Measurements from ENCODE around the gene CDKAL1. TPM values are rescaled to one million over a fixed set of nuclear protein-coding genes. Genes with fewer than 3 reads are reported as not detected.

CDKAL1 gene
- total RNA-seq, 2 experiments from 2014 or later: 23.5 to 26.9 TPM

- CTCF ChIA-PET: no interaction called here
Measured at GRCh38 chr6:20996099-20996498, 461.8 kb downstream of the CDKAL1 start.

GRCh38 chr6:20997143-20997769, 463.0 kb downstream of the CDKAL1 start:
- H3K4me1 Mint-ChIP-seq: no peaks in the 10 kb centered on the region
- no peaks in the 10 kb centered on the region for H3K27me3 Mint-ChIP-seq
- H3K4me3 Mint-ChIP-seq: no peak overlapping the region
- no peak for DNase-seq
- peaks cover 18% of the 10 kb centered on the region for H3K36me3 Mint-ChIP-seq (ENCODE audit: low read depth)
- POLR2A ChIA-PET: no interaction called here
- no peaks in the 10 kb centered on the region for H3K9me3 Mint-ChIP-seq
- no peak overlapping the region for H3K27ac Mint-ChIP-seq
- CTCF ChIA-PET: interaction anchor here (0.6 kb wide), 1 partner anchor 1008 kb away, joined by 4 read pairs; no protein-coding TSS in a partner anchor

More at GRCh38 chr6:20996099-20996498, 461.8 kb downstream of the CDKAL1 start:
- H3K9me3 Mint-ChIP-seq: no peaks in the 10 kb centered on the region
- H3K27ac Mint-ChIP-seq: no peak overlapping the region
- POLR2A ChIA-PET: no interaction called here
- no peaks in the 10 kb centered on the region for H3K4me1 Mint-ChIP-seq
- H3K4me3 Mint-ChIP-seq: no peak overlapping the region
- peaks cover 9% of the 10 kb centered on the region for H3K36me3 Mint-ChIP-seq (ENCODE audit: low read depth)
- no peaks in the 10 kb centered on the region for H3K27me3 Mint-ChIP-seq
- DNase-seq: no peak

- ChIA-PET POLR2A (no interaction called here), CTCF (no interaction called here)
- Mint-ChIP-seq H3K27me3 (no peaks in the 10 kb centered on the region), H3K4me3 (no peak overlapping the region), H3K27ac (no peak overlapping the region), H3K4me1 (no peaks in the 10 kb centered on the region), H3K36me3 (ENCODE audit: low read depth) (peaks cover 19% of the 10 kb centered on the region), H3K9me3 (no peaks in the 10 kb centered on the region)
- no peak for DNase-seq
Measured at GRCh38 chr6:20997770-20998147, 463.5 kb downstream of the CDKAL1 start.

GRCh38 chr6:20998748-20999448, 464.6 kb downstream of the CDKAL1 start:
- no peak for DNase-seq
- H3K9me3 Mint-ChIP-seq: no peaks in the 10 kb centered on the region
- H3K27me3 Mint-ChIP-seq: no peaks in the 10 kb centered on the region
- H3K4me3 Mint-ChIP-seq: no peak overlapping the region
- ChIA-PET POLR2A (no interaction called here), CTCF (no interaction called here)
- H3K4me1 Mint-ChIP-seq: no peaks in the 10 kb centered on the region
- peaks cover 23% of the 10 kb centered on the region for H3K36me3 Mint-ChIP-seq (ENCODE audit: low read depth)
- no peak overlapping the region for H3K27ac Mint-ChIP-seq

GRCh38 chr6:21000331-21000801, 466.1 kb downstream of the CDKAL1 start:
- Mint-ChIP-seq H3K27ac (no peak overlapping the region), H3K4me1 (no peaks in the 10 kb centered on the region), H3K27me3 (no peaks in the 10 kb centered on the region), H3K36me3 (ENCODE audit: low read depth) (peaks cover 23% of the 10 kb centered on the region), H3K4me3 (no peak overlapping the region), H3K9me3 (no peaks in the 10 kb centered on the region)
- ChIA-PET CTCF (no interaction called here), POLR2A (no interaction called here)
- DNase-seq: no peak

GRCh38 chr6:21001736-21002135, 467.5 kb downstream of the CDKAL1 start:
- ChIA-PET CTCF (no interaction called here), POLR2A (no interaction called here)
- H3K4me3 Mint-ChIP-seq: no peak overlapping the region
- H3K27ac Mint-ChIP-seq: no peak overlapping the region
- H3K36me3 Mint-ChIP-seq (ENCODE audit: low read depth): peaks cover 23% of the 10 kb centered on the region
- DNase-seq: no peak
- no peaks in the 10 kb centered on the region for H3K4me1 Mint-ChIP-seq
- H3K9me3 Mint-ChIP-seq: no peaks in the 10 kb centered on the region
- H3K27me3 Mint-ChIP-seq: no peaks in the 10 kb centered on the region

GRCh38 chr6:21003780-21004541, 469.7 kb downstream of the CDKAL1 start:
- ChIA-PET CTCF (no interaction called here), POLR2A (no interaction called here)
- peaks cover 23% of the 10 kb centered on the region for H3K36me3 Mint-ChIP-seq (ENCODE audit: low read depth)

GRCh38 chr6:21005816-21006570, 471.7 kb downstream of the CDKAL1 start:
- CTCF ChIA-PET: no interaction called here
- Mint-ChIP-seq H3K27me3 (no peaks in the 10 kb centered on the region), H3K4me1 (no peaks in the 10 kb centered on the region), H3K4me3 (no peak overlapping the region), H3K9me3 (peaks cover 3% of the 10 kb centered on the region), H3K27ac (no peak overlapping the region), H3K36me3 (ENCODE audit: low read depth) (peaks cover 16% of the 10 kb centered on the region)
- POLR2A ChIA-PET: no interaction called here
- DNase-seq: no peak

More at GRCh38 chr6:21003780-21004541, 469.7 kb downstream of the CDKAL1 start:
- Mint-ChIP-seq H3K4me1 (no peaks in the 10 kb centered on the region), H3K9me3 (peaks cover 3% of the 10 kb centered on the region), H3K27me3 (no peaks in the 10 kb centered on the region), H3K27ac (no peak overlapping the region), H3K4me3 (no peak overlapping the region)
- no peak for DNase-seq

GRCh38 chr6:21019614-21020013, 485.4 kb downstream of the CDKAL1 start:
- Mint-ChIP-seq H3K4me1 (no peaks in the 10 kb centered on the region), H3K9me3 (peaks cover 6% of the 10 kb centered on the region), H3K36me3 (ENCODE audit: low read depth) (peaks cover 11% of the 10 kb centered on the region), H3K4me3 (no peak overlapping the region), H3K27me3 (no peaks in the 10 kb centered on the region), H3K27ac (no peak overlapping the region)
- ChIA-PET CTCF (no interaction called here), POLR2A (no interaction called here)
- DNase-seq: no peak

GRCh38 chr6:21022343-21023107, 488.3 kb downstream of the CDKAL1 start:
- CTCF ChIA-PET: no interaction called here

GRCh38 chr6:21023210-21023609, 489.0 kb downstream of the CDKAL1 start:
- Mint-ChIP-seq H3K36me3 (ENCODE audit: low read depth) (peaks cover 17% of the 10 kb centered on the region), H3K4me3 (no peak overlapping the region), H3K27me3 (no peaks in the 10 kb centered on the region), H3K9me3 (peaks cover 14% of the 10 kb centered on the region), H3K4me1 (no peaks in the 10 kb centered on the region), H3K27ac (no peak overlapping the region)
- ChIA-PET POLR2A (no interaction called here), CTCF (no interaction called here)
- DNase-seq: no peak

More at GRCh38 chr6:21022343-21023107, 488.3 kb downstream of the CDKAL1 start:
- no peaks in the 10 kb centered on the region for H3K27me3 Mint-ChIP-seq
- no peaks in the 10 kb centered on the region for H3K4me1 Mint-ChIP-seq
- no peak overlapping the region for H3K27ac Mint-ChIP-seq
- H3K36me3 Mint-ChIP-seq (ENCODE audit: low read depth): peaks cover 13% of the 10 kb centered on the region
- no peak overlapping the region for H3K4me3 Mint-ChIP-seq
- POLR2A ChIA-PET: no interaction called here
- peaks cover 11% of the 10 kb centered on the region for H3K9me3 Mint-ChIP-seq
- no peak for DNase-seq

GRCh38 chr6:21024616-21025015, 490.4 kb downstream of the CDKAL1 start:
- Mint-ChIP-seq H3K4me1 (no peaks in the 10 kb centered on the region), H3K4me3 (no peak overlapping the region), H3K9me3 (peaks cover 14% of the 10 kb centered on the region), H3K27me3 (no peaks in the 10 kb centered on the region), H3K27ac (no peak overlapping the region), H3K36me3 (ENCODE audit: low read depth) (peaks cover 19% of the 10 kb centered on the region)
- ChIA-PET CTCF (interaction anchor here (0.5 kb wide), 1 partner anchor 531 kb away, joined by 4 read pairs; no protein-coding TSS in a partner anchor), POLR2A (no interaction called here)
- no peak for DNase-seq
